Aorta (tissue), 5 donors: ENCODE data around the gene PLPPR1. TPM values are rescaled to one million over a fixed set of nuclear protein-coding genes. Genes with fewer than 3 reads are reported as not detected.

Experiments
- ATAC-seq: fragments of 200-7000 bp; cut with Tn5 transposase; one replicate; pipeline ENCODE4 v1.9.1; 2022; ENCODE audit warnings: moderate library complexity; ENCODE audit not compliant: low FRiP score
- DNase-seq, 2 donors: peaks; one replicate each; pipeline ENCODE4 v3.0.0-alpha.2; 2020
- H3K27ac ChIP-seq, 2 donors: one replicate each; pipeline ENCODE4 v1.5.1; 2013; ENCODE audit warnings: low read length in 2 of 2, mild to moderate bottlenecking in 2 of 2, moderate library complexity in 2 of 2, control low read depth in 1 of 2, inconsistent platforms in 1 of 2, low read depth in 1 of 2
- H3K27me3 ChIP-seq, 2 donors: one replicate each; pipeline ENCODE4 v1.6.1; 2013; ENCODE audit warnings: control low read depth in 1 of 2, low read length in 1 of 2, mild to moderate bottlenecking in 1 of 2, moderate library complexity in 1 of 2; ENCODE audit not compliant: insufficient read depth in 2 of 2, control insufficient read depth in 1 of 2
- H3K36me3 ChIP-seq, 2 donors: one replicate each; pipeline ENCODE4 v1.6.1; 2013; ENCODE audit warnings: control low read depth in 1 of 2, low read length in 1 of 2, mild to moderate bottlenecking in 1 of 2; ENCODE audit not compliant: insufficient read depth in 2 of 2, control insufficient read depth in 1 of 2
- H3K4me1 ChIP-seq, 2 donors: one replicate each; pipeline ENCODE4 v1.6.1; 2013; ENCODE audit warnings: low read length in 2 of 2, control low read depth in 1 of 2, mild to moderate bottlenecking in 1 of 2, moderate library complexity in 1 of 2; ENCODE audit not compliant: insufficient read depth in 2 of 2, control insufficient read depth in 1 of 2
- H3K4me3 ChIP-seq, 2 donors: one replicate each; pipeline ENCODE4 v1.5.1; 2013; ENCODE audit warnings: low read length in 2 of 2, control low read depth in 1 of 2, mild to moderate bottlenecking in 1 of 2
- H3K9me3 ChIP-seq: one replicate; pipeline ENCODE4 v1.6.1; 2013; ENCODE audit warnings: mild to moderate bottlenecking, low read length; ENCODE audit not compliant: control insufficient read depth
- WGBS, 2 donors: extraction: QIAGEN DNeasy Blood & Tissue Kit; methylation state at CpG; one replicate each; pipeline ENCODE4 v1.1.7; 2013; 5-methylcytosine and 5-hydroxymethylcytosine counted together
- intact Hi-C, 2 donors: fragments of 100-400 bp; cut with DNase I; formaldehyde crosslinking; loops; one replicate each; pipeline versions ENCODE4 v1.14.2 to v1.15.0; 2022
- polyA plus RNA-seq, 2 donors: library from polyadenylated mRNA; stranded (reverse); fragments of 200-250 nt; gene quantifications; one replicate each; pipeline ENCODE4 v1.2.3, GENCODE V29; 2013
- total RNA-seq, 2 donors: library from RNA; stranded (reverse); fragmentation: NEBNext Ultra II Directional; extraction: Animal tissue kit (Norgen Biotek cat#: 25700); gene quantifications; one replicate each; pipeline ENCODE4 v1.2.1, GENCODE V29; 2021
- donor health status: healthy with polysubstance abuse.
- donor health status: Bipolar disorder and iron deficiency.
- donor health status: DM: no; HTN: no; CAD: no.
- donor health status: DM: no; HTN: no; CAD: no.
- donor health status: DM: yes; HTN: yes; CAD: no.

Gene PLPPR1
- total and polyA plus RNA-seq, 4 donors = not detected

DNA sequence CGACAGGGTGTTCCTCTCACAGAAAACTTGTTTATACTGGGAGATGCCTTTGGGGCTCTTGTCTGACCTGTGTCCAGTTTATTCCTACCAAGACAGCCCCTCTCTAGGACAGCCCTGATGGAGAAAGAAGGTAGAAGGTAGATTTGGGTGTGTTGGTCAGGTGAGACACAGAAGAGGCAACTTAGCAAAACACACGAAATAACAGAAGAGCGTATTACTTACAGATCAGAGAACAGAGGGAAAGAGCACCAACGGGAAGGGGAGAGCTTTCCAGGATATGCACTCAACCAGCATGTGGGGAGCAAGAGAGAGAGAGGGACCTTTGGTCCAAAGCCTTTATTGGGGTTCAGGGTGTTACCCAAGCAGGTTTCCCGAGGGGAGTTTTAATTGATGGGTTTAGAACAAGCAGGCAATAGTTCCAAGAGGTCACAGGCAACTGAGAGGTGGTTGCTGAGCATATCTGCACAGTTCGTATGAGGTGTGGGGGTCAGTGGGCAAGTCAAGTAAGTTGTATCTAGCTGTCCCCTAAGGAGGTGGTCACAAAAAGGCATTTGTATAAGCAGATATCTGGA lies 324.5 kb downstream of the PLPPR1 start:
- no peak overlapping the region for H3K4me3 ChIP-seq
- no peaks in the 10 kb centered on the region for H3K36me3 ChIP-seq
- DNase-seq = no peak
- no peaks in the 10 kb centered on the region for H3K9me3 ChIP-seq
- no peak for ATAC-seq
- WGBS, 2 donors = 77 to 81% methylated on average over 6 of the region's 6 CpGs
- peaks cover 0 to 3% of the 10 kb centered on the region in 2 donors for H3K27me3 ChIP-seq
- intact Hi-C loops = no loop called here
- no peaks in the 10 kb centered on the region for H3K4me1 ChIP-seq
- no peak overlapping the region for H3K27ac ChIP-seq

DNA sequence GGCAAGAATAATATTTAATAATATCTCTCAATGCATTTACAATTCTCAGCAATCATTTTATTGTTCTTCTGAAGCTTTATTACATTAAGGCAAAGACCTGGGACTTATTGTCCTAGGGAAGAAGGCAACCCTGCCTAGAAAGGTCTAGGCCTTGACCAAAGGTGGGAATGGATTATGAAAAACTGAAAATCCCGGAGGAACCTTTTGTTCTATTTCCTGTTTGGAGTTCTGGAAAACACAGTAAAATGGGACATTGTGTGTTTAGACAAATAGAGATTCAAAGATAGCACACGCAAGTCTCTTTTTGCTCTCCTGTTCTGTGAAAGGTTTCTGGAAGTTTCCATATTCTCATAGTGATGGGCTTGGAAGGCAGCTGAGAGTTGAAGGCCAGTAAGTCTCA lies 325.2 kb downstream of the PLPPR1 start:
- ATAC-seq (no peak), DNase-seq (no peak)
- no peak overlapping the region for H3K27ac ChIP-seq
- no peak overlapping the region for H3K4me3 ChIP-seq
- no peaks in the 10 kb centered on the region for H3K9me3 ChIP-seq
- H3K36me3 ChIP-seq = no peaks in the 10 kb centered on the region
- peaks cover 0 to 3% of the 10 kb centered on the region in 2 donors for H3K27me3 ChIP-seq
- WGBS, 2 donors = 84 to 85% methylated on average over 2 of the region's 2 CpGs
- no peaks in the 10 kb centered on the region for H3K4me1 ChIP-seq
- intact Hi-C loops = no loop called here

DNA sequence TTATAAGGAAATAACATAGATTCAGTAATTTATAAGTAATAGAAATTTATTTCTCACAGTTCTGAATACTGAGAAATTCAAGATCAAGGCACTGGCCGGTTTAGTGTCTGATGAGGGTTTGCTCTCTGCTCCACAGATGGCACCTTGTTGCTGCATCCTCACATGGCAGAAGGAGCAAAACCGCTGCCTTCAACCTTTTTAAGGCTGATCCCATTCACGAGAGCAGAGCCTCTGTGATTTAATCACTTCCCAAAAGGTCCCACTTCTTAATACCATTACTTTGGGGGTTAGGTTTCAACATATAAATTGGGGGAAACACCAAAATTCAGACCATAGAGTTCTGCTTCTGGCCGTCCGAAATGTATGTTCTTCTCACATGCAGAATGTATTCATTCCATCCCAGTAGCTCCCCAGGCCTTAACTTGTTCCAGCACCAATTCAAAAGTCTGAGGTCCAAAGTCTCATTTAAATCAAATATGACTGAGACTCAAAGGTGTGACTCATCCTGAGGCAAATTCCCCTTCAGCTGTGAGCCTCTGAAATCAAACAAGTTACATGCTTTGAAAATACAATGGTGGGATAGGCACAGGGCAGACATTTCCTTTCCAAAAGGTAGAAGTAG lies 325.7 kb downstream of the PLPPR1 start:
- H3K27ac ChIP-seq = no peak overlapping the region

DNA sequence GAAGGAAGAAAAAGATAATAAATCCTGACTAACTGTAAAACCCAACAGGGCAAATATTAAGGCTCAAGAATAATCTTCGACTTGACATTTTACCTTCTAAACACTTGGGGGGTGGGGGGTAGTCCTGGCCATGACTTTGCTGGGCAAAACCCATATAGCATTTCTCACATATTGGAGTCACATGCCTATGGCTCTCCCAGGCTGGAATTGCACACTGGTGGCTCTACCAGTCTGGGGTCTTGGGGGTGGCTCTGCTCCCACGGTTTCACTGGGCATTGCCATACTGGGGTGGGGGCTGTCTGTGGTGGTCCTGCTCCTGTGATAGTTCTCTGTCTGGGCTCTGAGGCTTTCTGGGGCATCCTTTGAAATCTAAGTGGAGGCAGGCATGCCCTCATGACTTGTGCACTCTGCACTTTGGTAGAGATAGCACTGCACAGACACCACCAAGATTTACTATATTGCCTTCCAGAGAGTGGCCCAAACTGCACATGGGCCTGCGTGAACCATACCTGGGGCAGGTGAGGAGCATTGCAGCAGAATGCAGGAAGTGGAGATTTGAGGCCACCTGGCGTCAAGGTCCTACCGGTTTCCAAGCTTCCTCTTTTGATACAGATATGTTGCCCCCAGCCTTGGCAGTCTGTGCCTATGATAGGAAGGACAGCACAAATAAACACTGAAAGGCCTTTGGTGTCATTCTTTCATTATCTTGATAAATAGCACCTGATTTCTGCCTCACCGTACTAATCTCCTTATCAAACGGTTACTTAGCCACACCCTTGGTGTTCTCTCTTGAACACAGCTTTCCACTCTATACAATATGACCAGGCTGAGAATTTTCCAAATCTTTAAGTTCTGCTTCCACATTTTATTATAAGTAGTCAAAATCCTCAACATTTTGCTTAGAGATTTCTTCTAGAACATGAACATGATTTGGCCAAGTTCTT lies 326.5 kb downstream of the PLPPR1 start:
- no peak for DNase-seq
- H3K4me3 ChIP-seq = no peak overlapping the region
- no peaks in the 10 kb centered on the region for H3K4me1 ChIP-seq
- H3K9me3 ChIP-seq = no peaks in the 10 kb centered on the region
- H3K36me3 ChIP-seq = no peaks in the 10 kb centered on the region
- 73 to 81% methylated on average over 7 of the region's 7 CpGs for WGBS, 2 donors
- H3K27me3 ChIP-seq = peaks cover 0 to 3% of the 10 kb centered on the region in 2 donors
- no peak overlapping the region for H3K27ac ChIP-seq
- no peak for ATAC-seq
- intact Hi-C loops = no loop called here

More for the DNA sequence above, 325.7 kb downstream of the PLPPR1 start:
- Histone ChIP-seq H3K9me3 (no peaks in the 10 kb centered on the region), H3K4me1 (no peaks in the 10 kb centered on the region), H3K4me3 (no peak overlapping the region), H3K27me3 (peaks cover 0 to 3% of the 10 kb centered on the region in 2 donors), H3K36me3 (no peaks in the 10 kb centered on the region)
- ATAC-seq (no peak), DNase-seq (no peak)
- intact Hi-C loops = no loop called here
- WGBS, 2 donors = 78 to 83% methylated on average over 5 of the region's 5 CpGs

DNA sequence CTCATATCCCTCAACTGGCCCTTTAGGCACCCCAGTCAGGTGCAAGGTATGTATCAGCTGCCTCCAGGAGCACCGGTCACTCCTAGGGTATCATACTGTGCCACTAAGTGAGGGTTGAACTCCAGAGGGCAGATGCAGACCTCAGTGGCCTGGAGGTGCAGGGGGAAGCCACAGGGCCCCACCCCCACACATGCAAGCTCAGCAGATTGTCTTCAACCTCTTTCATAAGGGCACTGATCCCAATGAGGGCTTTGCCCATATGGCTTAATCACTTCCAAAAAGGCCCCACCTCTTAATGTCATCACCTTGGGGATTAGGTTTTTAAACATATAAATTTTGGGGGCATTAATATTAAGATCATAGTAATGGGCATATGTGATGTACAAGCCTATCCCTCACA lies 328.1 kb downstream of the PLPPR1 start:
- H3K4me3 ChIP-seq = no peak overlapping the region
- WGBS, 2 donors = 46 to 56% methylated on average over 1 of the region's 1 CpG

DNA sequence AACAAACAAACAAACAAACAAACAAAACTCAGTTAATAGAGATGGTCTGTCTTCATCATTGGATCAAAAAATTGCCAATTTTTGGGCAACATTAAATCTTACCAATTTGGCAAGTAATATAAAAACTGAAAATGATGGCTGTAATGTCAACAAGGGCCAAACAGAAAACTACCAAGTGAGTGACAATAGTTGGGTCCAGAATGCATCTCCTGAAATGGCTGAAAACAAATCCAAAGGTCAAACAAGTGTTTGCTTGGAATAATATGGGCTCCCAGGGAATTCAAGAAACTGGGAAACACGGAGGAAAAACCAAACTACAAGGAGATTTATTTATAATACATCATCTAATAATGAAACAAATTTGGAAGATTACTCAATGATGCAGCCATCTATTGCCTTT lies 331.2 kb downstream of the PLPPR1 start:
- no peak overlapping the region for H3K4me3 ChIP-seq
- intact Hi-C loops = no loop called here
- DNase-seq (no peak), ATAC-seq (no peak)
- 65 to 70% methylated on average over 1 of the region's 1 CpG for WGBS, 2 donors
- no peak overlapping the region for H3K27ac ChIP-seq
- no peaks in the 10 kb centered on the region for H3K36me3 ChIP-seq
- no peaks in the 10 kb centered on the region for H3K9me3 ChIP-seq
- H3K4me1 ChIP-seq = no peaks in the 10 kb centered on the region
- H3K27me3 ChIP-seq = no peaks in the 10 kb centered on the region

More for the DNA sequence above, 328.1 kb downstream of the PLPPR1 start:
- ATAC-seq = no peak
- DNase-seq = no peak
- Histone ChIP-seq H3K27me3 (peaks cover 0 to 3% of the 10 kb centered on the region in 2 donors), H3K36me3 (no peaks in the 10 kb centered on the region), H3K4me1 (no peaks in the 10 kb centered on the region), H3K9me3 (no peaks in the 10 kb centered on the region), H3K27ac (no peak overlapping the region)
- intact Hi-C loops = no loop called here

DNA sequence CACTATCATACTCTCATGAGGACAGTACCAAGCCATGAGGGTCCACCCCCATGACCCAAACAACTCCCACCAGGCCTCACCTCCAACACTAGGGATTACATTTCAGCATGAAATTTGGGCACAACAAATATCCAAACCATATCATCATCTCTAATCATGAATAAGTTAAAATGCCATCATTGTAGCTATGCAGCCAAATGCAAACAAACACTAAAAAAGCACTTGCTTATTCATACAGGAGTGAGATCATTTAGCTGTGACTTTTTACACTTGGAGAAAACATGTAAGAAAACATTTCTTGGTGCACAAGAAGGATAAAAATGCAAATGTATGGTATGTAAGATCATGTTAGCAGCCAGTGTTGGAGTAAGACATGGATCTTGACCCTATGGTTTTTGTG lies 332.1 kb downstream of the PLPPR1 start:
- Histone ChIP-seq H3K9me3 (no peaks in the 10 kb centered on the region), H3K27ac (no peak overlapping the region), H3K4me1 (no peaks in the 10 kb centered on the region), H3K27me3 (no peaks in the 10 kb centered on the region), H3K36me3 (no peaks in the 10 kb centered on the region), H3K4me3 (no peak overlapping the region)
- no peak for DNase-seq
- intact Hi-C loops = no loop called here
- no peak for ATAC-seq

DNA sequence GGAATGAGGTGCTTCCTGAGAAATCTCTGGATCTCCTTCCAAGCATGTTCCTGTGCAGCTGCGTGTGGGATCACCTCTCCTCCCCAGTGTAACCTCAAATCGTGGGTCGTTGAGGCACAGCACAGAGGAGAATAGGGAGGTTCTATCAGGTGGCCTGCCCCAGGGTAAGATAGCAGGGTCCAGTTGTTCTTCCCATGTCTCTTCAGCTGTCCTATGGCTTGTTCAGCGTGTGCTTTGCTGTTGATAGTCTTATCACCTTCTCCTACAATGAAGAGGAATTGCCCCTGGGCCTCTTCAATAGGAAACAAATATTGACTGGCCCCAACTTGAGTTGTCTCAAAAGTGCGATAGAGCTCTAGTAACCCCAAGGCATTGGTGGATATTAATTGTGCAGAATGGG lies 333.9 kb downstream of the PLPPR1 start:
- no peak for DNase-seq
- Histone ChIP-seq H3K9me3 (no peaks in the 10 kb centered on the region), H3K4me3 (no peak overlapping the region), H3K27ac (no peak overlapping the region), H3K27me3 (no peaks in the 10 kb centered on the region), H3K4me1 (no peaks in the 10 kb centered on the region), H3K36me3 (no peaks in the 10 kb centered on the region)
- ATAC-seq = no peak
- WGBS, 2 donors = 84 to 86% methylated on average over 5 of the region's 5 CpGs
- intact Hi-C loops = no loop called here
